Neural cell (in vitro differentiated cells): Measurements from ENCODE around the gene CRAT.

Source experiments
- CTCF ChIP-seq: fragments of 450-650 bp; IDR thresholded peaks from 2 replicates; pipeline ENCODE4 v1.5.1; 2014; ENCODE audit warnings: antibody characterized with exemption, mild to moderate bottlenecking, moderate library complexity; ENCODE audit not compliant: poor library complexity, severe bottlenecking
- EP300 ChIP-seq: fragments of 450-650 bp; conservative IDR thresholded peaks from 2 replicates; pipeline ENCODE4 v1.6.1; 2014; ENCODE audit warnings: antibody characterized with exemption, mild to moderate bottlenecking, moderate library complexity; ENCODE audit not compliant: poor library complexity, severe bottlenecking
- EZH2 ChIP-seq: fragments of 200-600, 300-800 bp; shearing (Covaris generic), sonication (generic); IDR thresholded peaks from 2 replicates; pipeline ENCODE4 v1.6.1; 2014; ENCODE audit warnings: antibody characterized with exemption, low read length, borderline replicate concordance, mild to moderate bottlenecking; ENCODE audit not compliant: insufficient read depth, poor library complexity, severe bottlenecking
- MXI1 ChIP-seq: fragments of 450-650 bp; conservative IDR thresholded peaks from 2 replicates; pipeline ENCODE4 v1.6.1; 2014; ENCODE audit warnings: antibody characterized with exemption, mild to moderate bottlenecking; ENCODE audit not compliant: poor library complexity, severe bottlenecking
- POLR2AphosphoS5 ChIP-seq: IDR thresholded peaks from 2 replicates; pipeline ENCODE4 v1.6.1; 2012
- RAD21 ChIP-seq: fragments of 450-650 bp; conservative IDR thresholded peaks from 2 replicates; pipeline ENCODE4 v1.6.1; 2014; ENCODE audit warnings: antibody characterized with exemption, mild to moderate bottlenecking, moderate library complexity
- SMC3 ChIP-seq: fragments of 450-650 bp; conservative IDR thresholded peaks from 2 replicates; pipeline ENCODE4 v1.6.1; 2014; ENCODE audit warnings: antibody characterized with exemption, mild to moderate bottlenecking, moderate library complexity; ENCODE audit not compliant: poor library complexity
- TAF1 ChIP-seq: IDR thresholded peaks from 2 replicates; pipeline ENCODE4 v1.6.1; 2012; ENCODE audit warnings: low read depth
- TF ChIP-seq, protein P1 (sequence below): IDR thresholded peaks from 2 replicates; pipeline ENCODE4 v1.6.1; 2012; ENCODE audit warnings: borderline replicate concordance

GRCh38 chr9:129069862-129070641, 40.5 kb downstream of the CRAT start:
- TF ChIP-seq CTCF (no peak), POLR2AphosphoS5 (no peak), EP300 (no peak), RAD21 (no peak), MXI1 (no peak), EZH2 (no peak), TAF1 (no peak), SMC3 (no peak)
- TF ChIP-seq, protein P1, sequence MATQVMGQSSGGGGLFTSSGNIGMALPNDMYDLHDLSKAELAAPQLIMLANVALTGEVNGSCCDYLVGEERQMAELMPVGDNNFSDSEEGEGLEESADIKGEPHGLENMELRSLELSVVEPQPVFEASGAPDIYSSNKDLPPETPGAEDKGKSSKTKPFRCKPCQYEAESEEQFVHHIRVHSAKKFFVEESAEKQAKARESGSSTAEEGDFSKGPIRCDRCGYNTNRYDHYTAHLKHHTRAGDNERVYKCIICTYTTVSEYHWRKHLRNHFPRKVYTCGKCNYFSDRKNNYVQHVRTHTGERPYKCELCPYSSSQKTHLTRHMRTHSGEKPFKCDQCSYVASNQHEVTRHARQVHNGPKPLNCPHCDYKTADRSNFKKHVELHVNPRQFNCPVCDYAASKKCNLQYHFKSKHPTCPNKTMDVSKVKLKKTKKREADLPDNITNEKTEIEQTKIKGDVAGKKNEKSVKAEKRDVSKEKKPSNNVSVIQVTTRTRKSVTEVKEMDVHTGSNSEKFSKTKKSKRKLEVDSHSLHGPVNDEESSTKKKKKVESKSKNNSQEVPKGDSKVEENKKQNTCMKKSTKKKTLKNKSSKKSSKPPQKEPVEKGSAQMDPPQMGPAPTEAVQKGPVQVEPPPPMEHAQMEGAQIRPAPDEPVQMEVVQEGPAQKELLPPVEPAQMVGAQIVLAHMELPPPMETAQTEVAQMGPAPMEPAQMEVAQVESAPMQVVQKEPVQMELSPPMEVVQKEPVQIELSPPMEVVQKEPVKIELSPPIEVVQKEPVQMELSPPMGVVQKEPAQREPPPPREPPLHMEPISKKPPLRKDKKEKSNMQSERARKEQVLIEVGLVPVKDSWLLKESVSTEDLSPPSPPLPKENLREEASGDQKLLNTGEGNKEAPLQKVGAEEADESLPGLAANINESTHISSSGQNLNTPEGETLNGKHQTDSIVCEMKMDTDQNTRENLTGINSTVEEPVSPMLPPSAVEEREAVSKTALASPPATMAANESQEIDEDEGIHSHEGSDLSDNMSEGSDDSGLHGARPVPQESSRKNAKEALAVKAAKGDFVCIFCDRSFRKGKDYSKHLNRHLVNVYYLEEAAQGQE = no peak
